T-helper 1 cell treated with Interleukin-12 subunit alpha and Interleukin-12 subunit beta and Interleukin-4 antibody, amounts not matched to agents 30 ng/mL and 1 ng/mL, for 36 hours (primary cell): ENCODE results near the gene GRIP1. TPM values are rescaled to one million over a fixed set of nuclear protein-coding genes. Genes with fewer than 3 reads are reported as not detected.

ENCODE experiments used
- intact Hi-C: fragments of 100-400 bp; cut with micrococcal nuclease; formaldehyde crosslinking; loops from one replicate; pipeline ENCODE4 v1.15.1; 2024
- total RNA-seq: library from RNA; stranded (reverse); gene quantifications from 2 replicates; pipeline ENCODE4 v1.2.3, GENCODE V29; 2022

Gene GRIP1
- total RNA-seq, 1 donor from 2014 or later = not detected

- intact Hi-C loops = no loop called here
Observed at GRCh38 chr12:66467932-66468331, 210.9 kb downstream of the GRIP1 start.

- intact Hi-C loops = no loop called here
Observed at GRCh38 chr12:66461331-66461730, 217.5 kb downstream of the GRIP1 start.

DNA sequence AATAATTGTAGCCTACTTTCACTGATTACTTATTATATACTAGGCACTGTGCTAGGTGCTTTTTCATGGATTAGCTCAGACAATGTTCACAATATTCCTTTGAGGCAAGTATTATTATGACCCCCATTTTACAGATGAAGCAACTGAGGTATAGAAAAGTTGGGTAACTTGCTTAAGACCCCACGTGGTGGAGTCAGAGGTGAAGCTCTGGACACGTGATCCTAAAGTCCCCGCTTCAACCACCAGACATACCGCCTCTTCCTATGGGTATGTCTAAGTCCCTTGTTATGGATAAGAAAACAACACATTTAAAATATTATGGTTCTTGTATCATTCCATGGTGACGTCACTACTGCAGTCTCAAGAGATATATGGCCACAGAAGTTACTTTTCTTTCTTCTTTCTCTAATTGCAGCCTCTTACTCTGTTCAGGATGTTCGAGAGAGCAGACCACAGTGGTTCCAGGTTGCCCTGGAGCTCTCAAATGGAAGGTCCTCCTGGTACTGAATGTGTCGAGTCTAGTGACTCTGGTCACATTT lies 218.9 kb downstream of the GRIP1 start:
- intact Hi-C loops = no loop called here

GRCh38 chr12:66456612-66457011 lies 222.3 kb downstream of the GRIP1 start:
- intact Hi-C loops = no loop called here

DNA sequence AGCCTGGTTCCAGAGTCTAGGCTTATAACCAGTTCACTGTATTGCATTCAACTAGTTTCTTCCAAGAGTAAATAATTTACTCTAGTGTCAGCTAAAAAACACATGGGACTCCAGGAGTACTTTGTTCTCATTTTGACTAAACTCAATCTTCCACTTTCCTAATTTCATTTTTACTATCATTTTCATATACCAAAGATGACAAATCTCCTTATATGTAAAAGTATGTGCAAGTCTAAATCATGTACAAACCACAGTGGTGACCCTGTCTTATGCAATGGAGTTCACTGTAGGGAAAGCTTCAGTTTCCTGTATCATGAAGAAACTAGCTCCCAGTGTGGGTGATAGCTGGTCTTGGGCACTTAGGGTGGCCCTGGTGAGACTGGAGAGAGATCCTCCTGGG lies 225.0 kb downstream of the GRIP1 start:
- intact Hi-C loops = no loop called here

DNA sequence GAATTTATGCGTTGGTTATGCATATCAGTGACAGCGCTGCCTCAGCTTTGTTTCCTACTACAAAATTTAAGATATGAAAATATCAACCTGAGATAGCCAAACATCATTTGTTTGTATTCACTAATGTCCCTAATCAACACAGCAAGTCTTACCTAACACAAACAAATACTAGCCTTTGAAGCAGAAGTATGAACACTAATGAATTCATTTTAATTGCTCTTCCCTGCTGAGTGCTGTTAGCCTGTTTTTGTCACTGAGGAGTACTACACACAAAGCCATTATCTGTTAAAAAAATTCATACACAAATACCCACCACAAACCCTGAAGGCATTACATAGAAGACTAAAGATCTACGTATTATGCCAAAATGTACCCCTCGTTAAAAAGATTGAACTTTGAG lies 225.8 kb downstream of the GRIP1 start:
- intact Hi-C loops = no loop called here

DNA sequence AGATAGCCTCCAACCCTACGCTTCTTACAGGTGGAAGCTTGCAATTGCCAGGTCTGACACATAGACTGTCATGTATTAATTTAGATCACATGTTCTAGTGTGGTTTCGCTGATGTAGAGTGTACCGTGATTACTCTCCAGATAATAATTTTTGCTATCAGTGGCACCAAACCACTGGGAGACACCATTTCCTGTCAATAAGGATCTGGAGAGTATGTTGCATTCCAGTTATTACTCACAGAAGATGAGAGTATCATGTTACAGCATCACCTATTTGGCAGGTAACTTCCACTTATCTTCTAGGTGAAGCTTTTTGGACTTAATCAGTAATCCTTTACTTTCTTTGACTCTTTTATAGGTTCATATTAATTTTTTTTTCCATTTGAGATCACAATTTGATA lies 229.3 kb downstream of the GRIP1 start:
- intact Hi-C loops = no loop called here

DNA sequence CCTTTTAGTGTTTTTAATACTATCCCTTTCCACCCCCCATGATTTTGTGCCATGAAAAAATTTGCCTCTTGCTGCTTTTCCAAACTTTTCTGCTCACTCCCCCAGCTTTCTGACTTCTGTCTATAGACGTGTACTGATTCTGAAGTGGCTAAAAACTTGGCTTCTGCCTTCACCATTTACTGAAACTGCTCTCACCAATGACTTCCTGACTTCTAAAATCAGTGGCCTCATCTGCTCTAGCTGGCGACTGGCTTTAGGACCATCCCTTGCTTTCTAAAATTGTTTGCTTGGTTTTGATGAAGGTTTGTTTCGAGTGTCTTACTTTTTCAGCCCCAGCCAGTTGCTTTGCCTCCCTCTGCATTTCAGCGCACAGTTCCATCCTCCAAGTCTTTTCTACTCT lies 231.2 kb downstream of the GRIP1 start:
- intact Hi-C loops = no loop called here

DNA sequence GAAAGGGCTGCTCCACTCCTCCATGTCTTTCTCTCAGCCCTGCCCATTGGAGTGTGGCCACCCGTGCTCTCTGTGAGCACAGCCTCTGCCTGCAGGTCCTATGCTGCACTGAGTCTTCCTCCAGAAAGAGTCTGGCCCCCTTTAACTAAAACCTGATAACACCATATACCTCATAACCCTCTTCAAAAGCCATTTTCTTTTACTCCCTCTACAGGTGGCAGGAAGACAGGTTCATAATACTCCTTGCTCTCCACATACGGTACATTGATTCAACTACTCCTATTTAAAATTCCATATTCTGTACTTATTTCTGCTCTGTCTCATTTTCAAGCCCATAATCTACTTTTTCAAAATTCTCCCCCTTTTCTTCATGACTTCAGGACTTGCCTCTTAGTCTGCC lies 232.6 kb downstream of the GRIP1 start:
- intact Hi-C loops = no loop called here

DNA sequence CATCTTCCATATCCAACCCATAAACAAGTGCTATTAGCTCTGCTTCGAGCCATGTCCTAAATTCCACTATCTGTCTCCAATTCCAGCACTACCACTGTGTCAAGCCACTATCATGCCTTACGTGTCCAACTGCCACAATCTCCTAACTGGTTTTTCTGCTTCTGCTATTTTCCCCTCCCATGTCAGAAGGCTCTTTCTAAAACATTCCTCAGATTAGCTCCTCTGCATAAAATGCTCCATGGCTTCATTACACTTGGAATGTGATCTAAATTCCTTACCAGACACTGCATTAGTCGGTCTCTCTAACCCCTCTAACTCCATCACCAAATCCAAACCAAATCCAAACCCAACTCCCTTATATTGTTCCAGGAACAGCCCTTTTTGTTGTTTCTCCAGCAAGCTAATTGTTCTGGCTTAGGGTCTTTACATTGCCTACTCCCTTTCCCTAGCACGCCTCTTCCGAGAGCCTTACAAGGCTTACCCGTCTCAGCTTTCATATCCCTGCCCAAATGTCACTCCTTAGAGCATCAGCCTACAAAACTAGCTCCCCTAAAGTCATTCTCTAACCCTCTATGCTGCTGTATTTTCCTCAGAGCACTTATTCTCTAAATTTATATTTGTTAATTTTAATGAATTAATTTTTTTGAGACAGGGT lies 236.8 kb downstream of the GRIP1 start:
- intact Hi-C loops = no loop called here

DNA sequence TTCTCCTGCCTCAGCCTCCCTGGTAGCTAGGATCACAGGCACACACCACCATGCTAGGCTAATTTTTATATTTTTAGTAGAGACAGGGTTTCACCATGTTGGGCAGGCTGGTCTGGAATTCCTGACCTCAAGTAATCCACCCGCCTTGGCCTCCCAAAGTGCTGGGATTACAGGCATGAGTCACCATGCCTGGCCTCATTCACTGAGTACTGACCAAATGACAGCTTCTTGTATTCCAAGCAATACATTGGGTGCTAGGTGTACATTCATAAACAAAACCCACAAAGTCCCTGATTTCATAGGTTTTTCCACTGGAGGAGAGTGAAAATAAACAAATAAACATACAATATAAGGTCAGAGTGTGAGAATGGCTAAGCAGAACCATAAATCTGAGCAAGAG lies 240.3 kb downstream of the GRIP1 start:
- intact Hi-C loops = no loop called here

- intact Hi-C loops = no loop called here
Observed at GRCh38 chr12:66430106-66430505, 248.8 kb downstream of the GRIP1 start.

- intact Hi-C loops = no loop called here
Observed at GRCh38 chr12:66428870-66429269, 250.0 kb downstream of the GRIP1 start.

DNA sequence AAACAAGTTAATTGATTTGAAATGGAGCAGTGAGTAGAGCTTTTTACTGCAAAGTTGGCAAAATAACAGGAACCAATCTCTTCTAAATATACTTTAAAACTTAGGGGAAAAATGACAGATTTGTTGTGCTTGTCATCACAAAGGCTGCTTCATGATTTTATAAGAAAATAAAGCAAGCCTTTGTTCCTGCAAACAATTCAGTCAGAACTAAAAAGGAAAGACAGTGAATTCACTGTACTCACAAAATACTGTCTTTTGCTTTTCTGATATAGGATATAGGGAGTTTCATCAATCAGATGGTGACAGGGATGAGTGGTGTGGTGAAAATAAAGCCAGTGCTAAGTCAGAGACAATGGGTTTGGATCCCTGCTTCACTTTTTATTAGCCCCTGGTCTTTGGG lies 250.6 kb downstream of the GRIP1 start:
- intact Hi-C loops = no loop called here

GRCh38 chr12:66426696-66427095 lies 252.2 kb downstream of the GRIP1 start:
- intact Hi-C loops = no loop called here

GRCh38 chr12:66423266-66423665 lies 255.6 kb downstream of the GRIP1 start:
- intact Hi-C loops = no loop called here

- intact Hi-C loops = loop anchor here (5.0 kb wide), 1 partner anchor 443 kb away; no protein-coding TSS in a partner anchor
Observed at GRCh38 chr12:66418908-66419307, 260.0 kb downstream of the GRIP1 start.

GRCh38 chr12:66417217-66417616 lies 261.7 kb downstream of the GRIP1 start:
- intact Hi-C loops = loop anchor here (5.0 kb wide), 1 partner anchor 445 kb away; no protein-coding TSS in a partner anchor

DNA sequence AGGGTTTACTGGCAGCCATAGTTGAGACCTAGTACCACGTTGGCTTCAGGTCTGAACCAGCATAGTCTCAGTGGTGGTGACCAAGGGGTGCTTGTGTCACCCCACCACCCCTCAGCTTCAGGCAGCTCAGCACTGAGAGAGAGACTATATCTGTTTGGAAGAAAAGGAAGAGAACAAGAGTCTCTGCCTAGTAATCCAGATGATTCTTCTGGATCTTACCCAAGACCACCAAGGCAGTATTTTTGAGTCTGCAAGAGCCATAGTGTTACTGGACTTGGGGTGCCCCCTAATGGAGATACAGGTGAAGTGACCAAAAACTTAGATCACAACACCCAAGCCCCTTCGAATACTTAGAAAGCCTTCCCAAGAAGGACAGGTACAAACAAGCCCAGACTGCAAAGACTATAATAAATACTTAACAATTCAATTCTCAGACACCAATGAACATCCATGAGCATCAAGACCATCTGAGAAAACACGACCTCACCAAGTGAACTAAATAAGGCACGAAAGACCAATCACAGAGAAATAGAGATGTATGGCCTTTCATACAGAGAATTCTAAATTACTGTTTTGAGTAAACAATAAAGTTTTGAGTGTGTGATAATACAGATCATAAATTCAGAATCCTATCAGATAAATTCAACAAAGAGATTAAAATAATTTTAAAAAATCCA lies 269.5 kb downstream of the GRIP1 start:
- intact Hi-C loops = loop anchor here (1.0 kb wide), 5 partner anchors 130 to 302 kb away; no protein-coding TSS in a partner anchor

- intact Hi-C loops = no loop called here
Observed at GRCh38 chr12:66405395-66405794, 273.5 kb downstream of the GRIP1 start.

- intact Hi-C loops = no loop called here
Observed at GRCh38 chr12:66403746-66404145, 275.1 kb downstream of the GRIP1 start.

GRCh38 chr12:66399911-66400306 lies 279.0 kb downstream of the GRIP1 start:
- intact Hi-C loops = no loop called here
